Sigmoid colon (tissue), 4 donors: ENCODE data around the gene PDS5A.

Experiments used
- POLR2AphosphoS5 ChIP-seq, 4 donors: sonication (generic); formaldehyde crosslinking; IDR thresholded peaks; one replicate each; pipeline ENCODE4 v1.6.1; 2017; ENCODE audit warnings: antibody characterized with exemption in 4 of 4
- TF ChIP-seq, protein P1 (sequence below), 4 experiments: fragments of 450-650 bp in 3 of 4; fragments of 200-600 bp in 1 of 4; IDR thresholded peaks; one replicate each; pipeline ENCODE4 v1.5.1; 2016 to 2019; ENCODE audit warnings: antibody characterized with exemption in 4 of 4, mild to moderate bottlenecking in 3 of 4, moderate library complexity in 2 of 4

DNA sequence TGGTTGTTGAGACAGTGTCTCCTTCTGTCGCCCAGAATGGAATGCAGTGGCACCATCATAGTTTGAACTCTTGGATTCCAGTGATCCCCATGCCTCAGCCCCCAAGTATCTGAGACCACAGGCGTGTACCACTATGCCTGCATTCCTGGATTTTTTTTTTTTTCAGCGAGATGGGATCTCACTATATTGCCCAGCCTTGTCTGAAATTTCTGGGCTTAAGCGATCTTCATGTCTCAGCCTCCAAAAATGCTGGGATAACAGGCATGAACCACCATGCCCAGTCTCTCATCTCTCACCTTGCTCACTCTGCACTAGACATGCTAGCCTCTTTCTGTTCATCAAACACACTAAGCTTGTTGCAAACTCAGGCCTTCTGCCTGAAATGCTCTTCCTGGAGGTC is 175.7 kb downstream of the PDS5A start:
- TF ChIP-seq POLR2AphosphoS5 (IDR thresholded peaks at IDR 0.05): no peak
- TF ChIP-seq, protein P1, sequence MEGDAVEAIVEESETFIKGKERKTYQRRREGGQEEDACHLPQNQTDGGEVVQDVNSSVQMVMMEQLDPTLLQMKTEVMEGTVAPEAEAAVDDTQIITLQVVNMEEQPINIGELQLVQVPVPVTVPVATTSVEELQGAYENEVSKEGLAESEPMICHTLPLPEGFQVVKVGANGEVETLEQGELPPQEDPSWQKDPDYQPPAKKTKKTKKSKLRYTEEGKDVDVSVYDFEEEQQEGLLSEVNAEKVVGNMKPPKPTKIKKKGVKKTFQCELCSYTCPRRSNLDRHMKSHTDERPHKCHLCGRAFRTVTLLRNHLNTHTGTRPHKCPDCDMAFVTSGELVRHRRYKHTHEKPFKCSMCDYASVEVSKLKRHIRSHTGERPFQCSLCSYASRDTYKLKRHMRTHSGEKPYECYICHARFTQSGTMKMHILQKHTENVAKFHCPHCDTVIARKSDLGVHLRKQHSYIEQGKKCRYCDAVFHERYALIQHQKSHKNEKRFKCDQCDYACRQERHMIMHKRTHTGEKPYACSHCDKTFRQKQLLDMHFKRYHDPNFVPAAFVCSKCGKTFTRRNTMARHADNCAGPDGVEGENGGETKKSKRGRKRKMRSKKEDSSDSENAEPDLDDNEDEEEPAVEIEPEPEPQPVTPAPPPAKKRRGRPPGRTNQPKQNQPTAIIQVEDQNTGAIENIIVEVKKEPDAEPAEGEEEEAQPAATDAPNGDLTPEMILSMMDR (IDR thresholded peaks at IDR 0.05): no peak
